HepG2 (cell line): ENCODE measurements around the gene HDAC5. TPM values are rescaled to one million over a fixed set of nuclear protein-coding genes. Genes with fewer than 3 reads are reported as not detected.
A peak's percentile ranks its signal among the peaks of the same experiment; 100 is the strongest.

ENCODE experiments used
- CBFB ChIP-seq: sonication (generic); formaldehyde crosslinking; IDR thresholded peaks from 2 replicates; pipeline ENCODE4 v1.4.0; 2020; ENCODE audit warnings: missing genetic modification reagents
- CHD2 ChIP-seq: IDR thresholded peaks from 2 replicates; pipeline ENCODE4 v1.6.1; 2011; ENCODE audit warnings: low read depth, low read length, improper control_type of control experiment
- DNMT3B ChIP-seq: conservative IDR thresholded peaks from 2 replicates; pipeline ENCODE4 v1.6.1; 2016; ENCODE audit warnings: missing biosample characterization, control low read depth
- EZH2 ChIP-seq: conservative IDR thresholded peaks from 2 replicates; pipeline ENCODE4 v1.6.1; 2012; ENCODE audit warnings: mild to moderate bottlenecking, low read depth, low read length, moderate library complexity
- GABPB1 ChIP-seq: IDR thresholded peaks from 2 replicates; pipeline ENCODE4 v1.6.1; 2016; ENCODE audit warnings: mild to moderate bottlenecking, missing genetic modification reagents, moderate library complexity, missing compliant biosample characterization
- HNRNPUL1 ChIP-seq: fragments of 200-400 bp; formaldehyde crosslinking; IDR thresholded peaks from 2 replicates; pipeline ENCODE4 v1.6.1; 2017; ENCODE audit warnings: low read depth, mild to moderate bottlenecking, low read length, moderate library complexity
- IRX3 ChIP-seq: sonication (generic); formaldehyde crosslinking; IDR thresholded peaks from 2 replicates; pipeline ENCODE4 v1.8.1; 2023; ENCODE audit warnings: mild to moderate bottlenecking, low read depth, missing genetic modification reagents, borderline replicate concordance
- KDM1A ChIP-seq: IDR thresholded peaks from 2 replicates; pipeline ENCODE4 v1.6.1; 2016; ENCODE audit warnings: missing compliant biosample characterization
- LCORL ChIP-seq, 2 experiments: fragments of 450-650 bp in 1 of 2; sonication (generic) in 1 of 2; formaldehyde crosslinking in 1 of 2; IDR thresholded peaks; 2 replicates each; pipeline versions ENCODE4 v1.5.0 to v1.6.1; 2017 to 2020; ENCODE audit warnings: antibody characterized with exemption in 1 of 2, missing genetic modification reagents in 1 of 2
- MTA3 ChIP-seq: sonication (generic); formaldehyde crosslinking; IDR thresholded peaks from 2 replicates; pipeline ENCODE4 v1.4.0; 2020; ENCODE audit warnings: missing genetic modification reagents
- MYPOP ChIP-seq: sonication (generic); formaldehyde crosslinking; IDR thresholded peaks from 2 replicates; pipeline ENCODE4 v1.8.1; 2023; ENCODE audit warnings: mild to moderate bottlenecking, moderate library complexity, missing genetic modification reagents
- RFX3 ChIP-seq: IDR thresholded peaks from 2 replicates; pipeline ENCODE4 v1.6.1; 2016; ENCODE audit warnings: missing biosample characterization, missing genetic modification reagents
- SALL2 ChIP-seq: sonication (generic); formaldehyde crosslinking; IDR thresholded peaks from 2 replicates; pipeline ENCODE4 v1.8.1; 2023; ENCODE audit warnings: mild to moderate bottlenecking, missing genetic modification reagents, inconsistent platforms
- ZBTB20 ChIP-seq: sonication (generic); formaldehyde crosslinking; IDR thresholded peaks from 2 replicates; pipeline ENCODE4 v1.8.1; 2023; ENCODE audit warnings: missing genetic modification reagents, low read depth, mild to moderate bottlenecking, borderline replicate concordance
- ZBTB7B ChIP-seq: sonication (generic); formaldehyde crosslinking; IDR thresholded peaks from 2 replicates; pipeline ENCODE4 v1.4.0; 2020; ENCODE audit warnings: missing genetic modification reagents
- ZNF160 ChIP-seq: sonication (generic); formaldehyde crosslinking; IDR thresholded peaks from 2 replicates; pipeline ENCODE4 v1.8.0; 2022; ENCODE audit warnings: mild to moderate bottlenecking, inconsistent platforms, missing genetic modification reagents
- ZNF317 ChIP-seq: sonication (generic); formaldehyde crosslinking; IDR thresholded peaks from 2 replicates; pipeline ENCODE4 v1.5.0; 2020; ENCODE audit warnings: mild to moderate bottlenecking, missing genetic modification reagents
- ZNF556 ChIP-seq: sonication (generic); formaldehyde crosslinking; IDR thresholded peaks from 2 replicates; pipeline ENCODE4 v1.4.0; 2020; ENCODE audit warnings: mild to moderate bottlenecking, missing genetic modification reagents, borderline replicate concordance
- ZNF678 ChIP-seq: sonication (generic); formaldehyde crosslinking; IDR thresholded peaks from 2 replicates; pipeline ENCODE4 v1.4.0; 2020; ENCODE audit warnings: mild to moderate bottlenecking, missing genetic modification reagents
- ZNF776 ChIP-seq: sonication (generic); formaldehyde crosslinking; IDR thresholded peaks from 2 replicates; pipeline ENCODE4 v1.4.0; 2020; ENCODE audit warnings: mild to moderate bottlenecking, missing genetic modification reagents
- ZNF788 ChIP-seq: sonication (generic); formaldehyde crosslinking; IDR thresholded peaks from 2 replicates; pipeline ENCODE4 v1.5.0; 2020; ENCODE audit warnings: mild to moderate bottlenecking, missing genetic modification reagents, borderline replicate concordance
- polyA plus RNA-seq, 8 experiments: library from polyadenylated mRNA; depleted of rRNA in 3 of 8; stranded (reverse) in 7 of 8; unstranded in 1 of 8; fragments of >200 nt; fragmentation: Illumina TruSeq in 4 of 8; extraction: Trizol in 4 of 8; gene quantifications; 2 replicates each; pipeline versions ENCODE4 v1.2.1 to v1.2.3, GENCODE V29; 2011 to 2016; ENCODE audit warnings: low read depth in 4 of 8, missing spikeins in 1 of 8, mixed read lengths in 1 of 8; ENCODE audit not compliant: insufficient read depth in 1 of 8
- total RNA-seq, 5 experiments: library from RNA; depleted of rRNA; stranded (reverse); fragments of >200 nt; fragmentation: Illumina TruSeq; extraction: Trizol; gene quantifications; 2 replicates each; pipeline ENCODE4 v1.2.3, GENCODE V29; 2016; ENCODE audit warnings: low read depth in 1 of 5
- TF ChIP-seq, protein P1 (sequence below): sonication (generic); formaldehyde crosslinking; IDR thresholded peaks from 2 replicates; pipeline ENCODE4 v1.8.1; 2023; ENCODE audit warnings: mild to moderate bottlenecking, missing genetic modification reagents
- TF ChIP-seq, protein P2 (sequence below): sonication (generic); formaldehyde crosslinking; IDR thresholded peaks from 2 replicates; pipeline ENCODE4 v1.8.0; 2022; ENCODE audit warnings: missing genetic modification reagents, mild to moderate bottlenecking, borderline replicate concordance
- TF ChIP-seq, protein P3 (sequence below): IDR thresholded peaks from 2 replicates; pipeline ENCODE4 v1.6.1; 2012; ENCODE audit warnings: inconsistent platforms
- TF ChIP-seq, protein P4 (sequence below): sonication (generic); formaldehyde crosslinking; IDR thresholded peaks from 2 replicates; pipeline ENCODE4 v1.5.0; 2020; ENCODE audit warnings: mild to moderate bottlenecking, missing genetic modification reagents

HDAC5 gene
- total and polyA plus RNA-seq, 2 of the 13 experiments (the other 11 are each of a cell fraction or from before 2014, with no cell fraction given): 46.4 to 85.4 TPM

GRCh38 chr17:44123356-44124117, at the start of gene HDAC5 (continued):
- TF ChIP-seq GABPB1 (CRISPR knock-in tag) (peak; percentile 69), ZNF678 (no peak), ZBTB20 (CRISPR knock-in tag) (peak; percentile 55; the same call in 1 of the 2 replicates), RFX3 (CRISPR knock-in tag) (no peak), ZNF556 (CRISPR knock-in tag) (peak; percentile 76; the same call in 1 of the 2 replicates), ZBTB7B (CRISPR knock-in tag) (peak; percentile 69; the same call in 1 of the 2 replicates), MTA3 (no peak), ZNF788 (CRISPR knock-in tag) (peak; percentile 91; the same call in 1 of the 2 replicates), CBFB (CRISPR knock-in tag) (no peak; the same call in 1 of the 2 replicates), ZNF776 (CRISPR knock-in tag) (peak; percentile 71), IRX3 (CRISPR knock-in tag) (no peak), MYPOP (CRISPR knock-in tag) (peak; percentile 69; the same call in 1 of the 2 replicates), HNRNPUL1 (no peak), SALL2 (CRISPR knock-in tag) (peak; percentile 62), EZH2 (no peak), CHD2 (no peak), LCORL (IDR thresholded peaks at IDR 0.05) (no peak), LCORL (CRISPR knock-in tag; IDR thresholded peaks at IDR 0.05) (peak; percentile 79; the same call in 1 of the 2 replicates), DNMT3B (CRISPR knock-in tag) (peak; percentile 86), KDM1A (peak; percentile 74), ZNF160 (CRISPR knock-in tag) (peak; percentile 85; the same call in 1 of the 2 replicates), ZNF317 (CRISPR knock-in tag) (peak; percentile 55; the same call in 1 of the 2 replicates)
- TF ChIP-seq, protein P1, sequence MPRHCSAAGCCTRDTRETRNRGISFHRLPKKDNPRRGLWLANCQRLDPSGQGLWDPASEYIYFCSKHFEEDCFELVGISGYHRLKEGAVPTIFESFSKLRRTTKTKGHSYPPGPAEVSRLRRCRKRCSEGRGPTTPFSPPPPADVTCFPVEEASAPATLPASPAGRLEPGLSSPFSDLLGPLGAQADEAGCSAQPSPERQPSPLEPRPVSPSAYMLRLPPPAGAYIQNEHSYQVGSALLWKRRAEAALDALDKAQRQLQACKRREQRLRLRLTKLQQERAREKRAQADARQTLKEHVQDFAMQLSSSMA (CRISPR knock-in tag): no peak
- TF ChIP-seq, protein P2, sequence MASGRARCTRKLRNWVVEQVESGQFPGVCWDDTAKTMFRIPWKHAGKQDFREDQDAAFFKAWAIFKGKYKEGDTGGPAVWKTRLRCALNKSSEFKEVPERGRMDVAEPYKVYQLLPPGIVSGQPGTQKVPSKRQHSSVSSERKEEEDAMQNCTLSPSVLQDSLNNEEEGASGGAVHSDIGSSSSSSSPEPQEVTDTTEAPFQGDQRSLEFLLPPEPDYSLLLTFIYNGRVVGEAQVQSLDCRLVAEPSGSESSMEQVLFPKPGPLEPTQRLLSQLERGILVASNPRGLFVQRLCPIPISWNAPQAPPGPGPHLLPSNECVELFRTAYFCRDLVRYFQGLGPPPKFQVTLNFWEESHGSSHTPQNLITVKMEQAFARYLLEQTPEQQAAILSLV (CRISPR knock-in tag): no peak
- TF ChIP-seq, protein P3, sequence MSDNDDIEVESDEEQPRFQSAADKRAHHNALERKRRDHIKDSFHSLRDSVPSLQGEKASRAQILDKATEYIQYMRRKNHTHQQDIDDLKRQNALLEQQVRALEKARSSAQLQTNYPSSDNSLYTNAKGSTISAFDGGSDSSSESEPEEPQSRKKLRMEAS: peak; percentile 94
- TF ChIP-seq, protein P4, sequence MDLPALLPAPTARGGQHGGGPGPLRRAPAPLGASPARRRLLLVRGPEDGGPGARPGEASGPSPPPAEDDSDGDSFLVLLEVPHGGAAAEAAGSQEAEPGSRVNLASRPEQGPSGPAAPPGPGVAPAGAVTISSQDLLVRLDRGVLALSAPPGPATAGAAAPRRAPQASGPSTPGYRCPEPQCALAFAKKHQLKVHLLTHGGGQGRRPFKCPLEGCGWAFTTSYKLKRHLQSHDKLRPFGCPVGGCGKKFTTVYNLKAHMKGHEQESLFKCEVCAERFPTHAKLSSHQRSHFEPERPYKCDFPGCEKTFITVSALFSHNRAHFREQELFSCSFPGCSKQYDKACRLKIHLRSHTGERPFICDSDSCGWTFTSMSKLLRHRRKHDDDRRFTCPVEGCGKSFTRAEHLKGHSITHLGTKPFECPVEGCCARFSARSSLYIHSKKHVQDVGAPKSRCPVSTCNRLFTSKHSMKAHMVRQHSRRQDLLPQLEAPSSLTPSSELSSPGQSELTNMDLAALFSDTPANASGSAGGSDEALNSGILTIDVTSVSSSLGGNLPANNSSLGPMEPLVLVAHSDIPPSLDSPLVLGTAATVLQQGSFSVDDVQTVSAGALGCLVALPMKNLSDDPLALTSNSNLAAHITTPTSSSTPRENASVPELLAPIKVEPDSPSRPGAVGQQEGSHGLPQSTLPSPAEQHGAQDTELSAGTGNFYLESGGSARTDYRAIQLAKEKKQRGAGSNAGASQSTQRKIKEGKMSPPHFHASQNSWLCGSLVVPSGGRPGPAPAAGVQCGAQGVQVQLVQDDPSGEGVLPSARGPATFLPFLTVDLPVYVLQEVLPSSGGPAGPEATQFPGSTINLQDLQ (CRISPR knock-in tag): peak; percentile 37; the same call in 1 of the 2 replicates
